DMS153 treated with DMSO at 0.1 percent for 48 hours (cell line): ENCODE data around the gene PTPRZ1.

ENCODE experiments used
- DNase-seq: peaks from one replicate; lab custom pipeline; 2025; ENCODE audit not compliant: unreplicated experiment; lab: John Stamatoyannopoulos, UW

PTPRZ1 gene

DNA sequence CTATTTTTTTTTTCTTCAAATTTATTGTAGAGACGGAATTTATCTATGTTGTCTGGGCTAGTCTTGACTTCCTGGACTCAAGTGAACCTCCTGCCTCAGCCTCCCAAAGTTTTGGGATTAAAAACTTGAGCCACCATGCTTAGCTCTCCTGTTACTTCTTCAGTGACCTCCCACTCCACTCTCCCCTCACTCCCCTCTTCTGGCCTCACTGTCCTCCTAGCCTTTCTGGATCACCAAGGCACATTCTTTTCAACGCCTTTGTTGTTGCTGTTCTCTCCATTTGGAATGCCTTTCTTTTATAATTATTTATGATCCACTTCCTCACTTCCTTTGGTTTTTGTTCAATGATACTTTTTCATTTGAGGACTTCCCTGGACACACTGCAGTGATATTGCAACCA is 17.9 kb downstream of the PTPRZ1 start:
- DNase-seq: no peak

DNA sequence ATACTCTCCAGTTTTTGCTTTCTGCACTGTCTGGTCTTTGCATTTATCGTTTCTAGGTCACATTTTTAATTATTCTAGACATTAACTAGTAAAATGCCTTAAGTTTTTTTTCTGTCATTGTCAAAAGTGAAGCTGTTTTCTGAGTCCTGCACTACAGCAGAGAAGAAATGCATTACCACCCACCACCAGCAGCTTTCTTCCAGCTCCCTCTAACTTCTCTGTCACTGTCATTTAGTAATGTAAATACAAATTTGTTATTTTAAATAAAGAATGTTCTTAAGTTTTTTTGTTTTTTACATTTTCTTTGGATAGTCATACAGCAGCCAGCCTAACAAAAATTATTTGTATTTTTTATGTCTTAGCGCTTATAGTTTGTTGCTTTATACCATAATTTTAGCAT is 18.8 kb downstream of the PTPRZ1 start:
- DNase-seq: no peak

DNA sequence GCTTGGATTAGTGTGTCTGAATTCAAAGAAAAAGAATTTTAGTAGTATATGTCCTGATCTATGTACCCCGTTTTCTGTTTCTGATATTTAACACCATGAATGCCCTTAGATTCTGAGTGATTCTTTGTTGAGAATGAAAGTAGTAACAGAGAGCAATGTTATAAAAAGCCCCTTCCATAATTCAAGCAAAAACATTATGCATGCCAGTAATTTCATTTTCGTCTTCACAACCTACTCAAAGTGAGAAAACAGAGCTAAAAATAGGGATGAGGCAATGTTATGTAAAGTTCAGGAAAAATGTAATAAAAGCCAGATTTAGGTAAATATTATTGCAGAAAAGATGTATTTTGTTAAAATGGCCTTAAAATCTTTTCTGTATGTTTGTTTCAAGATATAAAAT is 28.1 kb downstream of the PTPRZ1 start:
- no peak for DNase-seq

DNA sequence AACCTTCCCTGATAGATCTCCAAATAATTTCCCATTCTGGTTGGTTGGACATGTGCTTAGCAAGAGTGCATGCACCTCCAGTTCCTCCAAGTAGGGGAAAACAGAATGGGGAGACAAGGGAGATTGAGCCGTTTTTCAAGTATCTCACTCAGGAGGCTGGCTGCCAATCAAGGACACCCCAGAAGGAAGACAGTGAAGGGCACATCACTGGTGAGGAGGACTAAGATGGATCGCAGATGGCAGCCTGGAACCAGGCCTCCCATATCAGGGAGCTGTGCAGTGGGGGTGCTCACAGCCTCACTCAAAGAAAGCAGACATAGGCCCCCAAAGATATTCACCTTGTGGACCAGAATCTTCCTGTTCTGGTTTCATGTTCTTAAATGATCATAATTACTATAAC is 31.2 kb downstream of the PTPRZ1 start:
- no peak for DNase-seq

DNA sequence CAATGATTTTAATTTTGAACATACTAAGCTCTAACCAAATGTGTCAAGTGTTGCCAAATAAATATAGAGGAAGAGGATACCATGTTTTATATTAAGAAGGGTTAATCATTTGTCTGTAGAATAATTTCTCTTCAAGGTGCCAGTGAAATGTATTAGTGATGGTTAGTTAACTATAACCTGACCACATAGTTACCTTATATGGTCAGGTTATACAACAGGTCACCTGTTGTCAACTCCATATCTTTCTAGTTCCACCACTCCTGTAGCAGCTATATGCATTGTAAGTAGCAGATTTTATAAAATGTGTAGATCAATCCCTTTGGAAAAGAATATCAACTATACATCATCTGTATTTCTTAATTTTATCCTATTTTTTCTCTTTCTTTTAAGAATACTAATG is 35.1 kb downstream of the PTPRZ1 start:
- no peak for DNase-seq

DNA sequence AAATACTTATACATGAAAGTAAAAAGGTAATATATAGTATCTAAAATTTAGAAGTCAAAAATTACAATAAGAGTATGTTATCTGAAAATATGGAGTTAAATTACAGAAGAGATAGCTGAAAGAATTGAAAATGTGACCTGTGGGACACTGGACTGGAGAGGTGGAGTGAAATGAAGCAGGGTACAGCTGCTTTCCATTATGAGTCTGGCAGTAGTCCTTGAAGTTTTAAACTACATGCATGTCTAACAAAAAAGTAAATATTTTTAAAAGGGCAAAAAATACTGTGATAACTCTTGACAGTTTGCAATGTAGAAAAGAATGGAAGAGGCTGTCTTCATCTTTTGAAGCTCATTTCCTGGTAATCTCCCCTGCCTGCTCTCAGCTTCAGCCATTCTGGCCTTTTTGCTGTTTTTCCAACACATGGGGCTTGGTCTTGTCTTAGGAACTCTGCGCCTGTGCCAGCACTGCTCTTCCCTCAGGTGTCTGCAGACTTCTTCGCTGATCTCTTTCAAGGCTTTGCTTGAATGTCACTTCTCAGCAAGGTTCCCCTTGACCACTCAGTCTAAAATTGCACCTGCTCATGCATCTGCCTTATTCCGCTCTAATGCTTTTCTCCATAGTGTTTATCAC is 36.9 kb downstream of the PTPRZ1 start:
- no peak for DNase-seq

DNA sequence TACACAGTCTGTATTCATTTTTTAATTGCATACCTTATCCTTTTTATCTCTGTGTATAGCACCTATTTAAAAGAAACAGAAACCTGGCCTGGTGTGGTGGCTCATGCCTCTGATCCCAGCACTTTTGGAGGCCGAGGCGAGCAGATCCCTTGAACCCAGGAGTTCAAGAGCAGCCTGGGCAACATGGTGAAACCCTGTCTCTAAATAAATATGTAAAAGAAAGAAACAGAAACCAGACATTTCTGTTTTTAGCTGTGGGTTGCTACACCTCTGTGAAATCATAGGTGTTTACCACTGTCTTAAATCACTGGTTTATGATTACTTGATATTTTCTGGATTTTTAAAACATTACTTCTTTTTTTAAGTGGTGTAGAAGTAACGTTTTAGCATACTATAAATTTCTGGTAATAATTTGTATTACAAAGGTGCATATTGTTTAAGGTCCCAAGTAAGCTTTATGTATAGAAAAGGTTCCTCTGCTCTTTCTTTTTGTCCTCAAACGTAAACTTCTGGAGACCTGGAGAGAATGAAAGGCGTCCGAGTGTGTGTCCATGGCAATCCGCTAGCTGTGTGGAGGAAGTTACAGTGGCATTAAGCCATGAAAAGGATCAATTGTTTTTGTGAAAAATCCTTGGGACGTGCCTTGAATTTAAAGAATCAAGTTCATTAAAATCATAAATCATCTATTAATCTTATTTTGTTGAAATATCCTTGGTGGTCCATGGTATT is 41.1 kb downstream of the PTPRZ1 start:
- no peak for DNase-seq

DNA sequence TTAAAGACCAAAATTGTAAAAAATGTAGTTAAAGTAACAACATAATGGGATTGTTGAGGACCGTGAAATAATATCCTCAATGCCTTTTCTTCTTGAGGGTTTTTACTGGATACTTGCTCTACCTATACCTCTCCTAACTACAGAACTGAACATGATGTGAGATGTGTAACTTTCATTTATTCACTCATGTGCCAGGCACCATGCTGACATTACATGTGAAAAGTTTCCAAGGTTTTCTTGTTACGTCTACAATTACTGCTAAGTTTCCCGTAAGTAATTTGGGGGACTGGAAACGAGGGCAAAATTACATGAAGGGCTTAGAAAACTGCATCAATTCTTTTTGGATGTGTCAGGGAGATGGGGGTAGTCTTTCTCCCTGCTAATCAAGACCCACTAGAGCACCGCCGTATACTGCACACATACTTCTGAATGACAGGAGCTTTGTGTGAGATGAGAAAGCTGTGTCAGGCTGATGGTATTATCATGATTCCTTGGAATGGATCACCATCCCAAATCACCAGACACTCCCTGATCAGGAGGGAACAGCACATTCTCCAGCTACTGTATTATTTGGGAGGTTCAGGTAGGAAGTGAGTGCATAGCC is 41.8 kb downstream of the PTPRZ1 start:
- no peak for DNase-seq

DNA sequence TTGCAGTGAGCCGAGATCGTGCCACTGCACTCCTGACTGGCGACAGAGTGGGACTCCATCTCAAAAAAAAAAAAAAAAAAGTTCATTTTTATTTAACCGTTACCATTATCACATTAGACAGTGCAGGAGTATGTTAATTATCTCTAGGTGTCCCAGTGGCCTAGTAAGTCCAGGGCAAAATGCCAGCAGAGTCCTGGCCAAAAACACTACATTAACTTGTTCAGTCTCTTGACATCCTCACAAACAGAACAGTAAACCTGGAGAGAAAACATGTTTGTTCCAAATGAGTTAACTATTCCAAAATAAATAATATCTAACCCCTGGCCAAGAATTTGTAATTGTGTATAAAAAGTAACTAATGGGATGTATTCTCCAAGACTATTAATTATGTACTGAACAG is 43.2 kb downstream of the PTPRZ1 start:
- DNase-seq: no peak

DNA sequence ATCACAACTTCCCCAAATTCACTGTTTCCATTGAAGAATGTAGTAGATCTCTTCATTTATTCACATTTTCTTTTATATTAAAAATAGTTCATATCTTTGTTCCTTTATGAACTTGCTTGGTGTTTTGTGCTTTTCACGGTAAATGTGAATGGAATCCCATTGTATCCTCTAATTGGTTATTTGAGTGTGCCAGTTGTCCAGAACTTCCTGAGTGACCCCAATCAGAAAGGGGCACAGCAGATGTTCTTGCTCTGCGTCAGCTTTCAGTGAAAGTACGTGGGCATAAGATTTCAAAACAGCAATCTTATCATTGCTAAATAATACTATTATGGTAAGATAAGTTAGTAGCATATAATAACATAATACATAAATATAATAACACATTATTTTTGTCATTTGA is 47.0 kb downstream of the PTPRZ1 start:
- DNase-seq: no peak

DNA sequence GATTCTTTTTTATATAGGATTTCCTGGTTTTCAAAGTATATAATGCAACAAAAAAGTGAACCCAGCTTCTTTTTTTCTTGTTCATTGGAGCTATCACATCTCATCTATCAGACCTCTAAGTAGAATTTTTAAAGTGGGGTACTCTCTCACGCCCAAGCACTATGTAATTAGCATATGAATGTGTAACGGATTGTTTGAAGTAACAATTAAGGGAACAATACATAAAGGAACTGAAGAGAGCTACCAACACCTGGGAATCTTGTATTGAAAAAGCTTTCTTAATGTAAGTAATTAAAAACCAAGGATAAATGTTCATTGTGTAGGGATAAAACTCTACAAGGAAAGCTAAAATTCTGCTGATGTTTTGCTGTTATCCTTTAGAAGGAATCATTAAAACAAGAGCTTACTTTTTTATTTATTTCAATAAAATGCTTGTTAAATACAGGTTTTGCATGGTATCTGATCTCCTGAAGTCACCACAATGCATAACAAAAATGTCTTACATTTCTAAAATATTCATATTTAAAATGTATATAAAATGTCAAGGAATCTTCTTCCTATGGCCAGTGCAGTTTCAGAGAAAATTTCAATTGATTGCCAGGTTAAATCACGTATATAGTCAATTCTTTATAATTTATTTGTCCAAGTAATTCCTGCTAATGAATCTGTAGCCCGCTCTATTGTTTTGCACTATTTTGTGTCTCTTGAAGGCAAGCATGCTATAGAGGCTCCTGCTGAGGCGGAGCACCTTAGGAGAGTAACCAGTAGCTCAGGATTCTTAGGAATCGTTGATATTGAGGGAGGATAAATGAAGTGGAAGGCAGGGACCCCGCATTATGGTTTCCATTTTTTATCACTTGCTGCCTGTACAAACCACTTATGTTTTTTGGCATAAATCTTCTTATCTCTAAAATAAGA is 51.6 kb downstream of the PTPRZ1 start:
- no peak for DNase-seq

DNA sequence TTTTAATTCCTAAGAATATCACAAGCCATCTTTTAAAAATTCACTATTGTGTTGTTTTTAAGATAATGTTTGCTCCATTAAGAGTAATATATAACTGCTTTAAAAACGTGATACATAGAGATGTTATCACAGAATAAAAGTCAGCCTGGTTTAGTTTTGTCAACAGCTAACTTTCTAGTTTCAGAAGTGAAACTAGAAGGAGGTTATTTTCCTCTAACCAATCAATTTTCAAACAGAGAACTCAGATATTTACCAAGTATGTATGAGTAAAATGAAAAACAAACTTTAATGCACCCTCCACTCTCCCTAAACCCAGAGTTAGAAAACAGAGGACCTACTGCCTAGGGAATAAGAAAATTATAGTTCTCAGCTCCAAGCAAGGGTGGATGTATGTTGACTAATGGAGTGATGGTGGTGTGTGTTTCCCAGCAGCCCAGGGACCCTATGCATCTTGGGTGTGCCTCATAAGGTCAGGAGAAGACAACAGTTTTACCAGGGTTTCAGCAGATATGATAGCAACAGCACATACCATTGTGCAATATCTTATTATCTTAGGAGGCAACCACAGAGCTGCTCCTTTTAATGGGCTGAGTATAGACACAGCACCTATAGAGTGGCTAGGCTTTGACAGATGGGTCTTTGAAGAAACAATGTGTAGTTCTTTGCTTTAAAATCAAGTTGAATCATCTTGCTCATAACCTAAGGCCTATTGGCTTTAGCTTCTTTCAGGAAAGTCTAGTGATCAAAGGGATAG is 58.4 kb downstream of the PTPRZ1 start:
- DNase-seq: no peak

DNA sequence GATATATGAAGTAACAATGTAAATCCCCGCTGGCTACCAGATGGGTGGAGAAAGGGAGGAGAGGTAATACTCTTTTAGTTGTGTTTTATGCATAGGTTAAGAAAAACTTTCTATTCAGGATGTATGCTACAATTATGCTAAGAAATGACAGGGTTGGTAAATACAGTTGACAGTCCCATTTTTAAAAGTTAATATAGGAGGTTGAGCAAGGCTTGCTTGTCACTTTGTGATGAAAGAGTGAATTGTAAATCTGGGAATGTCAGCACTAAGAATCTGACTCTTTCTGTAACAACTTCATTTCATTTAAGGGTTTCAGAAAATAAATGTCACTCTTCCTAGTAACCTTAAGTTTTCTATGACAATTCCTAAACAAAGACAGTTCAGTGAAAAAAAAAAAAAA is 59.8 kb downstream of the PTPRZ1 start:
- DNase-seq: no peak

DNA sequence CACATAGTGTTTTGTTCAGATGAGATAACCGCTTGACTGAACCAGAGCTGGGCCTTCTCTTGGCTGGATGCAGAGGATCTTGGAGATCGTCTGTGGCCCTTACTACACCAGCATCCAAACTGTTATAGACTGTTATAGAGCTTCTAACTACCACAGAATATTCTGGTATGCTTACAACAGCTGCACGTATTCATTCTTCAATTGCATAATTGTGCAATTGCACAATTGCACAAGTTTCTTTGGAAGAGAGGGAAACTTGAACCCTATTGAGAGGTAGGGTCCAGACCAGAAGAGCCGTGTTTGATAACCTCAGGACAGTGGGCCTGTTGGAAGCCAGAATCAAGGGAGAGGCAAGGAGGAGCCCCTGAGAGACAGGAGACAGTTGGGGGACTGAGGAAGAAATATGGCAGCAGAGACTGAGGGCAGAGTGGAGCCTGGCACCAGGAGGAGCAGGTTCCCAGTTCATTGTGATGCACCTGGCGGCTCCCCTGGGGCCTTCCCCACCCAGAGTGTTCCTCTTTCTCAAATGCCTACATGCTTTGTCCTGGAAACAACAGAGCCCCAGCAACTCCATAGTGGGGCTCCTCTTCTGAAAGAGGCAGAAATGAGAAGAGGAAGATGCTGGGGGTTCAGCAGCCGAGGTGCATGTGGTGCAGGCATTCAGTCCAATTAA is 64.1 kb downstream of the PTPRZ1 start:
- no peak for DNase-seq

DNA sequence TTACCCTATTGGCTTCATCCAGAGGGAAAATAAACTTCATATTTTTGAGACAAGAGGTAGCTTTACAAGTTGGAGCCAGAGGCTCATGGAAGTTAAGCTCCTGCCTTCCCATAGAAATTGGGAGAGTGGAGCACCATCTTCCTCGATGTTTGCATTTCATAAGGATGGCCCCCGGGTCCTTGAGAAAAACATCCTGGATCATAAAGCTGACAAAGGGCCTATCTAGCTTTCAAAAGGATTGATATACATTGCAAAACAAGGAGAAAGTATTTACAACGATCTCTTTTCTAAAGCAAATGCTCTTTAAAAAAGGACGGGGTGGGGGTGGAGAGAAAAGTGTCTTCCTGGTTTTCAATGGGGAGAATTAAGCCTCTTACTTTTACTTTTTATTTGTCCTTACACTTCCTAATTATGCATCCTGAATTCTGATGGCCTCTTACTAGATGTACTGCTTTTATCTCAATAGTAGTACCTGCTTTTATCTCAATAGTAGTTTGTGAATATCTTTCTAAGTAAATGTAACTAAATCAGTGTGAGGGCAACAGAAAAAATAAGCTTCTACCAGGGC is 65.6 kb downstream of the PTPRZ1 start:
- DNase-seq: no peak

DNA sequence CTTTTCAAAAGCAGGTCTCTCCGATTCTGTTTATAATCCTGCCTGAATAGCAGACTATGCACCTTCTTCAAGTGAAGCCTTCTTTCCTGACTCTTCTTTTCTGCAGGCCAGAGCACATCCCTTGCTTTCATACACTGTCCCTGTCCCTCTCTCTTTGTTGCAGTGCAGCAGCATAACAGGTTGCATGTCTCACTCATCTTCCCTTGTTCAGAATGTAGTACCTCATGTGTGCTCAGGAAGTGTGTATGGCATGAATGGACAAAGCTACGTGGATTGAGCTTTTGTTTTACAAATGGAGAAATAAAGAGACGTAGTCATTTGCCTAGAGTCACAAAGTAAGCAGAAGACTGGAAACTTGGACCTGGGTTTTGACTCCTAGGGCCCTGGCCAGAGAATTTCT is 68.0 kb downstream of the PTPRZ1 start:
- DNase-seq: no peak

DNA sequence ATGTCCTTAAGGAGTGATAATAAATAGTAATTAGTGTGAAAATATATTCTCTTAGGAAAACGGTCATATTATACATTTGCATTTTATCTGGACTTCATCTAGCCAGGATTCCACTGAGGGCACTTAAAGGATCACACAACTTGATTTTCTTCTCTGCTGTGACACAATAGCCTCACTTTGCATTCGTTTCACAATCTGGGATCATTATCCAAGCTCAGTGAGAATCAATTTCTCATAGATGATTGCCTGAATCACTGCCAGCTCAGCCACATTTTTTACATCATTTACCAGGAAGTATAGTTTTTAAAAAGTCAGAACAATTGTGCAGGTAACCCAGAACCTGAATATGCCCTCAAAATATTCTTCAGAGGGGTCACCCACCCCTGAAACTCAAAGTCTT is 68.9 kb downstream of the PTPRZ1 start:
- no peak for DNase-seq

DNA sequence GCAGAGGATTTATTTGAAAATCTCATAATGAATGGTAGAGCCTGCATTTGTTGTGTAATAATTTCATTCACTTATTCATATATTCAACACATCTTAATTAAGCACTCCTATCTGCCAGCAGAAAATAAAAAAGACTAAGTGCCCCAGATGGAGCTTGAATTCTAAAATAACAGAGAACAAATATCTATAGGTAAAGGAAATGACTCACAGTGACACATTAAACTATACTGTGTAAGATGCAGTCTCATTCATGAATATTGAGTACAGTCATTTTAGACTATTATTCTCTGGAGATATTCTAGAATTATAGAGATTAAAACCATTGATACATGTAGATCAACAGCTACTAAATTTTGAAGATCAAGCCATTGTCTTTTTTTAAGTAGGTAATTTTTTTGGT is 72.1 kb downstream of the PTPRZ1 start:
- DNase-seq: no peak

DNA sequence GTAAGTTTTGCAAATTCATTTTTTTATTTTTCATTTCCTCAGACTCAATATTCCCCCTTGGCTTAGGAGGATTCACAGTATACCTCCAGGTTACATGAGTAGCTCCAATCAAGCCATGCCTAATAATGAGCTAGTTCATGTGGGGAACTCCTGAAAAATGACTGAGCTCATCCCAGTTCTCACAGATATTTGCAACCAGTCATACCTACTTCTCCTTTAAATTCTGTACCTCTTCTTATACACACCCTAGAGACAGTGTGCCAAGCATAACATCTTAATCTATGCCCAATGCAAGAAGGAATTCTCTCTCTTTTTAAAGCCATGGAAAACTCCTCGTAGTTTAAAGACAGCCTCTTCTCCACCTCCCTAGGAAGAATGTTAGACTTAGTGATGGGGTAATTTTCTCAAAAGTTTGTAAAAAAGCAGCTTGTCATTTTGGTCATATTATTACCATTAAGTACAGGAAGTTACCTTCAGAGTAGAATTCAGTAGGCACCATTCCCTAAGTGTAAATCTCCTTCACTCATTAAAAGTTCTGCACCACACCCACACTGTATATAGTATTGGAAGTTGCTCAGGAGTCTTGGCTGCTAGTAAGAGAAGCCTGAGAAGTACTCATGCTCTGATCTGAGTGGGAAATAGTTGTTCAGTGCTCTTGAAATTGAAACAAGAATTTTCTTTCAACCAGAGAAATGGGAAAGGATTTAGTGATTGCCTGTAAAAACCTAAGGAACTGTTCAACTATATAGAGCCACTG is 72.7 kb downstream of the PTPRZ1 start:
- no peak for DNase-seq
